Liver (tissue), 9 donors: ENCODE measurements around the gene AVEN. TPM values are rescaled to one million over a fixed set of nuclear protein-coding genes. Genes with fewer than 3 reads are reported as not detected.

Source experiments
- DNase-seq: peaks from one replicate; pipeline ENCODE4 v3.0.0-alpha.2; 2017; ENCODE audit warnings: low spot score
- H3K27ac ChIP-seq, 2 donors: one replicate each; pipeline ENCODE4 v1.7.0; 2013; ENCODE audit warnings: inconsistent platforms in 2 of 2, low read length in 2 of 2, control low read depth in 1 of 2, low read depth in 1 of 2, mild to moderate bottlenecking in 1 of 2
- H3K27me3 ChIP-seq, 4 donors: one replicate each; pipeline versions ENCODE4 v1.6.1 to v1.7.0; 2013; ENCODE audit warnings: low read length in 3 of 4, inconsistent platforms in 1 of 4, mild to moderate bottlenecking in 1 of 4, moderate library complexity in 1 of 4; ENCODE audit not compliant: control insufficient read depth in 4 of 4, insufficient read depth in 4 of 4
- H3K36me3 ChIP-seq, 4 donors: one replicate each; pipeline versions ENCODE4 v1.6.1 to v1.7.0; 2013; ENCODE audit warnings: low read length in 3 of 4, mild to moderate bottlenecking in 3 of 4, low read depth in 1 of 4, moderate library complexity in 1 of 4; ENCODE audit not compliant: control insufficient read depth in 4 of 4, insufficient read depth in 3 of 4
- H3K4me1 ChIP-seq, 4 donors: one replicate each; pipeline versions ENCODE4 v1.6.1 to v1.7.0; 2013; ENCODE audit warnings: low read length in 3 of 4, mild to moderate bottlenecking in 3 of 4, moderate library complexity in 1 of 4; ENCODE audit not compliant: control insufficient read depth in 4 of 4, insufficient read depth in 4 of 4
- H3K4me3 ChIP-seq, 3 donors: one replicate each; pipeline versions ENCODE4 v1.6.1 to v1.7.0; 2013; ENCODE audit warnings: low read length in 3 of 3, control low read depth in 1 of 3, low read depth in 1 of 3, mild to moderate bottlenecking in 1 of 3
- H3K9ac ChIP-seq, 2 donors: one replicate each; pipeline ENCODE4 v1.7.0; 2013; ENCODE audit warnings: low read length in 2 of 2, mild to moderate bottlenecking in 2 of 2, moderate library complexity in 2 of 2, control low read depth in 1 of 2, low read depth in 1 of 2
- H3K9me3 ChIP-seq, 4 donors: one replicate each; pipeline versions ENCODE4 v1.6.1 to v1.7.0; 2013; ENCODE audit warnings: low read length in 3 of 4; ENCODE audit not compliant: control insufficient read depth in 4 of 4
- EGR1 ChIP-seq, 2 donors: IDR thresholded peaks; 2 replicates each; pipeline ENCODE4 v1.6.1; 2016 to 2018; ENCODE audit warnings: antibody characterized with exemption in 2 of 2, low read depth in 2 of 2
- FOXA1 ChIP-seq: IDR thresholded peaks from 2 replicates; pipeline ENCODE4 v1.6.1; 2016; ENCODE audit warnings: antibody characterized with exemption
- FOXA2 ChIP-seq: IDR thresholded peaks from 2 replicates; pipeline ENCODE4 v1.6.1; 2016; ENCODE audit warnings: antibody characterized with exemption
- GABPA ChIP-seq, 2 donors: IDR thresholded peaks in 1 of 2; conservative IDR thresholded peaks in 1 of 2; 2 replicates each; pipeline ENCODE4 v1.6.1; 2016; ENCODE audit warnings: antibody characterized with exemption in 2 of 2, mild to moderate bottlenecking in 1 of 2, moderate library complexity in 1 of 2
- HNF4G ChIP-seq: IDR thresholded peaks from 2 replicates; pipeline ENCODE4 v1.6.1; 2016; ENCODE audit warnings: antibody characterized with exemption
- JUND ChIP-seq, 2 donors: IDR thresholded peaks; 2 replicates each; pipeline ENCODE4 v1.6.1; 2016; ENCODE audit warnings: antibody characterized with exemption in 2 of 2
- MAX ChIP-seq: IDR thresholded peaks from 2 replicates; pipeline ENCODE4 v1.6.1; 2016; ENCODE audit warnings: antibody characterized with exemption
- NR2F2 ChIP-seq: IDR thresholded peaks from 2 replicates; pipeline ENCODE4 v1.6.1; 2016; ENCODE audit warnings: antibody characterized with exemption
- RAD21 ChIP-seq, 2 donors: IDR thresholded peaks; 2 replicates each; pipeline ENCODE4 v1.6.1; 2016; ENCODE audit warnings: antibody characterized with exemption in 2 of 2, mild to moderate bottlenecking in 2 of 2
- RXRA ChIP-seq, 2 donors: IDR thresholded peaks; 2 replicates each; pipeline ENCODE4 v1.6.1; 2017 to 2018; ENCODE audit warnings: antibody characterized with exemption in 2 of 2, mild to moderate bottlenecking in 1 of 2
- SP1 ChIP-seq: IDR thresholded peaks from 2 replicates; pipeline ENCODE4 v1.6.1; 2018; ENCODE audit warnings: antibody characterized with exemption, mild to moderate bottlenecking
- TAF1 ChIP-seq: conservative IDR thresholded peaks from 2 replicates; pipeline ENCODE4 v1.6.1; 2016; ENCODE audit warnings: antibody characterized with exemption, mild to moderate bottlenecking
- YY1 ChIP-seq: IDR thresholded peaks from 2 replicates; pipeline ENCODE4 v1.6.1; 2016; ENCODE audit warnings: antibody characterized with exemption, mild to moderate bottlenecking
- ZBTB33 ChIP-seq: IDR thresholded peaks from 2 replicates; pipeline ENCODE4 v1.6.1; 2016; ENCODE audit warnings: antibody characterized with exemption
- WGBS: extraction: QIAGEN DNeasy Blood & Tissue Kit; methylation state at CpG from one replicate; pipeline ENCODE4 v1.1.7; 2013; 5-methylcytosine and 5-hydroxymethylcytosine counted together
- polyA plus RNA-seq, 2 donors: library from polyadenylated mRNA; stranded (reverse) in 1 of 2; unstranded in 1 of 2; fragments of 200-250 nt in 1 of 2; fragments of >200 nt in 1 of 2; fragmentation: Nextera tagmentation in 1 of 2; extraction: Ambion mirVana in 1 of 2; gene quantifications; one replicate each; pipeline versions ENCODE4 v1.2.1 to v1.2.3, GENCODE V29; 2013 to 2015
- total RNA-seq, 2 donors: library from RNA; depleted of rRNA; stranded (reverse); fragments of >200 nt; gene quantifications; one replicate each; pipeline ENCODE4 v1.2.3, GENCODE V29; 2014
- TF ChIP-seq, protein P1 (sequence below): IDR thresholded peaks from 2 replicates; pipeline ENCODE4 v1.6.1; 2016; ENCODE audit warnings: antibody characterized with exemption
- TF ChIP-seq, protein P2 (sequence below): IDR thresholded peaks from 2 replicates; pipeline ENCODE4 v1.6.1; 2016; ENCODE audit warnings: antibody characterized with exemption, mild to moderate bottlenecking
- donor health status: healthy.
- donor health status: healthy.
- donor health status: healthy.
- donor health status: healthy.
- donor health status: healthy.

The AVEN gene
- total and polyA plus RNA-seq, 4 donors, result 5.3 to 12.4 (median 7.0) TPM

- H3K27ac ChIP-seq, result no peak overlapping the region
- no peak overlapping the region for H3K4me3 ChIP-seq
- no peak for DNase-seq
- TF ChIP-seq, protein P1, sequence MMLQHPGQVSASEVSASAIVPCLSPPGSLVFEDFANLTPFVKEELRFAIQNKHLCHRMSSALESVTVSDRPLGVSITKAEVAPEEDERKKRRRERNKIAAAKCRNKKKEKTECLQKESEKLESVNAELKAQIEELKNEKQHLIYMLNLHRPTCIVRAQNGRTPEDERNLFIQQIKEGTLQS, result no peak
- no peak for TF ChIP-seq MAX
- no peak for TF ChIP-seq FOXA2
- TF ChIP-seq FOXA1, result no peak
- no peak for TF ChIP-seq RAD21 (IDR thresholded peaks at IDR 0.05)
- no peak for TF ChIP-seq HNF4G
- TF ChIP-seq NR2F2, result no peak
- no peak for TF ChIP-seq TAF1
- TF ChIP-seq EGR1 (IDR thresholded peaks at IDR 0.05; ENCODE audit: low read depth in 2 of 2), result no peak
- no peaks in the 10 kb centered on the region for H3K27me3 ChIP-seq
- WGBS, result 73% methylated on average over 4 of the region's 4 CpGs
- H3K36me3 ChIP-seq, result peaks cover 0 to under 1% (median 0%) of the 10 kb centered on the region in 4 donors
- H3K9ac ChIP-seq, result no peak overlapping the region
- no peaks in the 10 kb centered on the region for H3K4me1 ChIP-seq
- no peaks in the 10 kb centered on the region for H3K9me3 ChIP-seq
These were observed 97.5 kb downstream of the AVEN start for GRCh38 chr15:33941279-33942063.

DNA sequence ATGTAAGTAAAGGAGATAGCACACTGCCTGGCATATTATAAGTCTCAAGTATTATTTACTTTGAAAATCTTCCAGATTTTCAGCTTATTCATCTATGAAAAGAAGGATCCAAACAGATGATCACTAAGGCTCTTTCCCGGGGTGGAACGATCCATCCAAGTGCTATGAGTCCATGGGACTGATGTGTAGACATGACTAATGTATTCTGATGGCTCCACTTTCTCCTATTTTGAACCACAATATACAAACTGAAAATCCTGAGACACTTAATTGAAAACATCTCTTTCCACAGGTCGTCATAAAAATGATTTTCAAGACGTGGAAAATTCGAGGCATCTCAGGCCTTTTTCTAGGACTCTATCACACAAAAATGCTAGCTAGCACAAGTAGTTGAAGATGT, 104.1 kb downstream of the AVEN start:
- TF ChIP-seq NR2F2, result no peak
- TF ChIP-seq YY1, result no peak
- no peak for TF ChIP-seq RXRA (IDR thresholded peaks at IDR 0.05)
- no peak for TF ChIP-seq FOXA1
- no peak for TF ChIP-seq TAF1
- no peak for TF ChIP-seq MAX
- no peak for TF ChIP-seq GABPA (IDR thresholded peaks at IDR 0.05 in 1 of 2, conservative IDR thresholded peaks at IDR 0.05 in 1 of 2)
- no peak for TF ChIP-seq RAD21 (IDR thresholded peaks at IDR 0.05)
- TF ChIP-seq JUND (IDR thresholded peaks at IDR 0.05), result no peak
- no peak for TF ChIP-seq FOXA2
- TF ChIP-seq SP1, result no peak
- TF ChIP-seq, protein P2, sequence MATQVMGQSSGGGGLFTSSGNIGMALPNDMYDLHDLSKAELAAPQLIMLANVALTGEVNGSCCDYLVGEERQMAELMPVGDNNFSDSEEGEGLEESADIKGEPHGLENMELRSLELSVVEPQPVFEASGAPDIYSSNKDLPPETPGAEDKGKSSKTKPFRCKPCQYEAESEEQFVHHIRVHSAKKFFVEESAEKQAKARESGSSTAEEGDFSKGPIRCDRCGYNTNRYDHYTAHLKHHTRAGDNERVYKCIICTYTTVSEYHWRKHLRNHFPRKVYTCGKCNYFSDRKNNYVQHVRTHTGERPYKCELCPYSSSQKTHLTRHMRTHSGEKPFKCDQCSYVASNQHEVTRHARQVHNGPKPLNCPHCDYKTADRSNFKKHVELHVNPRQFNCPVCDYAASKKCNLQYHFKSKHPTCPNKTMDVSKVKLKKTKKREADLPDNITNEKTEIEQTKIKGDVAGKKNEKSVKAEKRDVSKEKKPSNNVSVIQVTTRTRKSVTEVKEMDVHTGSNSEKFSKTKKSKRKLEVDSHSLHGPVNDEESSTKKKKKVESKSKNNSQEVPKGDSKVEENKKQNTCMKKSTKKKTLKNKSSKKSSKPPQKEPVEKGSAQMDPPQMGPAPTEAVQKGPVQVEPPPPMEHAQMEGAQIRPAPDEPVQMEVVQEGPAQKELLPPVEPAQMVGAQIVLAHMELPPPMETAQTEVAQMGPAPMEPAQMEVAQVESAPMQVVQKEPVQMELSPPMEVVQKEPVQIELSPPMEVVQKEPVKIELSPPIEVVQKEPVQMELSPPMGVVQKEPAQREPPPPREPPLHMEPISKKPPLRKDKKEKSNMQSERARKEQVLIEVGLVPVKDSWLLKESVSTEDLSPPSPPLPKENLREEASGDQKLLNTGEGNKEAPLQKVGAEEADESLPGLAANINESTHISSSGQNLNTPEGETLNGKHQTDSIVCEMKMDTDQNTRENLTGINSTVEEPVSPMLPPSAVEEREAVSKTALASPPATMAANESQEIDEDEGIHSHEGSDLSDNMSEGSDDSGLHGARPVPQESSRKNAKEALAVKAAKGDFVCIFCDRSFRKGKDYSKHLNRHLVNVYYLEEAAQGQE, result no peak
- TF ChIP-seq, protein P1, result no peak
- TF ChIP-seq EGR1 (IDR thresholded peaks at IDR 0.05; ENCODE audit: low read depth in 2 of 2), result no peak
- no peak for TF ChIP-seq ZBTB33
- no peak overlapping the region for H3K27ac ChIP-seq
- no peak for DNase-seq
- no peak overlapping the region for H3K9ac ChIP-seq
- H3K27me3 ChIP-seq, result no peaks in the 10 kb centered on the region
- H3K9me3 ChIP-seq, result no peaks in the 10 kb centered on the region
- no peaks in the 10 kb centered on the region for H3K4me1 ChIP-seq
- 84% methylated on average over 5 of the region's 5 CpGs for WGBS
- H3K36me3 ChIP-seq, result no peaks in the 10 kb centered on the region
- no peak overlapping the region for H3K4me3 ChIP-seq
